Spleen (tissue), 11 donors: ENCODE measurements around the gene SLC16A8. TPM values are rescaled to one million over a fixed set of nuclear protein-coding genes. Genes with fewer than 3 reads are reported as not detected.

ENCODE experiments used
- DNase-seq: peaks from one replicate; pipeline ENCODE4 v3.0.0-alpha.2; 2020
- H3K27ac ChIP-seq, 8 donors: fragments of 200-600 bp; sonication (generic) in 7 of 8; 1 replicate in 4 of 8; 2 replicates in 4 of 8; pipeline versions ENCODE4 v1.5.0 to v1.8.0; 2016 to 2021; ENCODE audit warnings: inconsistent platforms in 4 of 8, mild to moderate bottlenecking in 4 of 8, moderate library complexity in 1 of 8
- H3K27me3 ChIP-seq, 7 donors: fragments of 200-600 bp; sonication (generic) in 6 of 7; replicated peaks in 1 of 7; 1 replicate in 4 of 7; 2 replicates in 3 of 7; pipeline versions ENCODE4 v1.5.0 to v1.8.0; 2016 to 2021; ENCODE audit warnings: inconsistent platforms in 3 of 7, mild to moderate bottlenecking in 1 of 7
- H3K36me3 ChIP-seq, 6 donors: fragments of 200-600 bp; sonication (generic) in 5 of 6; 1 replicate in 4 of 6; 2 replicates in 2 of 6; pipeline versions ENCODE4 v1.5.0 to v1.8.0; 2016 to 2021; ENCODE audit warnings: inconsistent platforms in 2 of 6
- H3K4me1 ChIP-seq, 6 donors: fragments of 200-600 bp; sonication (generic) in 5 of 6; 1 replicate in 3 of 6; 2 replicates in 3 of 6; pipeline versions ENCODE4 v1.5.0 to v1.8.0; 2016 to 2021; ENCODE audit warnings: inconsistent platforms in 3 of 6
- H3K4me3 ChIP-seq, 8 donors: fragments of 200-600 bp; sonication (generic) in 7 of 8; 1 replicate in 4 of 8; 2 replicates in 4 of 8; pipeline versions ENCODE4 v1.5.0 to v1.8.0; 2016 to 2021; ENCODE audit warnings: inconsistent platforms in 4 of 8, mild to moderate bottlenecking in 4 of 8, moderate library complexity in 2 of 8
- H3K9me3 ChIP-seq, 8 donors: fragments of 200-600 bp; sonication (generic) in 7 of 8; 1 replicate in 4 of 8; 2 replicates in 4 of 8; pipeline versions ENCODE4 v1.5.0 to v1.8.0; 2016 to 2021; ENCODE audit warnings: inconsistent platforms in 4 of 8
- POLR2A ChIP-seq, 3 donors: fragments of 450-650 bp; IDR thresholded peaks; one replicate each; pipeline ENCODE4 v1.5.1; 2017; ENCODE audit warnings: antibody characterized with exemption in 3 of 3, mild to moderate bottlenecking in 1 of 3
- POLR2AphosphoS5 ChIP-seq, 3 donors: sonication (generic); formaldehyde crosslinking; IDR thresholded peaks; one replicate each; pipeline ENCODE4 v1.5.1; 2017; ENCODE audit warnings: antibody characterized with exemption in 3 of 3
- WGBS, 5 donors: extraction: QIAGEN DNeasy Blood & Tissue Kit in 3 of 5; methylation state at CpG; one replicate each; pipeline versions ENCODE4 v1.1.5 to v1.1.7; 2013 to 2018; 5-methylcytosine and 5-hydroxymethylcytosine counted together
- intact Hi-C: fragments of 100-400 bp; cut with DNase I; formaldehyde crosslinking; loops from one replicate; pipeline ENCODE4 v1.15.0; 2023; ENCODE audit warnings: low total_unique reads
- polyA plus RNA-seq, 3 donors: library from polyadenylated mRNA; stranded (reverse); fragments of 200-250 nt; gene quantifications; one replicate each; pipeline ENCODE4 v1.2.1, GENCODE V29; 2013
- total RNA-seq, 7 donors: library from RNA; depleted of rRNA in 3 of 7; stranded (reverse); fragments of >200 nt in 3 of 7; fragmentation: NEBNext Ultra II Directional in 4 of 7; extraction: Animal tissue kit (Norgen Biotek cat#: 25700) in 4 of 7; gene quantifications; one replicate each; pipeline versions ENCODE4 v1.1.0 to v1.2.1, GENCODE V29; 2016 to 2021
- TF ChIP-seq, protein P1 (sequence below), 11 experiments: fragments of 200-600 bp in 7 of 11; fragments of 450-650 bp in 4 of 11; sonication (generic) in 4 of 11; IDR thresholded peaks in 8 of 11; conservative IDR thresholded peaks in 3 of 11; 1 replicate in 7 of 11; 2 replicates in 4 of 11; pipeline versions ENCODE4 v1.4.0 to v1.8.0; 2016 to 2021; ENCODE audit warnings: antibody characterized with exemption in 11 of 11, inconsistent platforms in 4 of 11, mild to moderate bottlenecking in 1 of 11
- donor health status: healthy with polysubstance abuse.
- donor health status: DM: no; HTN: no; CAD: no; lungs with moderate emphysema.
- donor health status: DM: no; HTN: no; CAD: no.
- donor health status: Bipolar disorder and iron deficiency.
- donor health status: healthy.
- donor health status: DM: no; HTN: no; CAD: no.
- donor health status: DM: yes; HTN: yes; CAD: no.

The SLC16A8 gene
- total and polyA plus RNA-seq, 10 donors: 0.22 to 1.2 (median 0.68) TPM; not detected in 4

DNA sequence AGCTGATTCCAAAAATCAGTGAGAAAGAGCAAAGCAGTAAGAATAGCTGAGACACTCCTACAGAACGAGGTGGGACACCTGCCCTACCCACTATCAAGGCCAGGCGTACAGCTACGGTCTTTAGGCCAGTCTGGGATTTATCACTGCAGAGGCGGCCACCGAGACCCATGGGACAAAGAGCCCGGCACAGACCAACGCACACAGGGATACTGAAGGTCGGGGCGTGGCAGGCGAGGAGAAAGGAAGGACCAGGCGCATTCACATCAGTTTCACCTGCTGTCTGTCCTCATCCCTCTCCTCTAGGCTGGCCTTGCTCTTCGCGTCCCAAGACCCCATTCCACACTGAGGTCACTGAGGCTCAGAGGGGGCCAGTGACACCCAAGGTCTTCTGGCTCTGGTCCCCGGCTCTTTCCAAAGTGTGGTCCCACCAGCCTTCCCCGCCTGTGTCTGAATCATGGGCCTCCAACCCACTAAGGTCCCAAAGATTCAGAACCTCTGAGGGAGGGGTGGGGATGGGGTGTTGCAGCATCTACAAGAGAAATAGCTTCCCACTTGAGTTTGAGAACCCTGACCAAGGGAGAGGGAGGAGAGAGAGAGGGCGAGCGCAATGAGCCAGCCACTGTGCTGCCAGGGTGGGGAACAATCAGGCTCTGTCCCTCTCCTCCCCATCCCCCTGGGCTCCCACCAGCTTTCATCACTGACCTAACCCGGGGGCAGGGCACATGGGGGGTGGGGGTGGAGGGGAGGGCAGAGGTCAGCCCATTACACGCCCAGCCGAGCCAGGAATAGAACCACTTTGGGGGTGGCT lies 34.0 kb downstream of the SLC16A8 start:
- H3K36me3 ChIP-seq: no peaks in the 10 kb centered on the region
- H3K4me1 ChIP-seq: peaks cover 0 to 16% (median 9%) of the 10 kb centered on the region in 6 donors
- no peaks in the 10 kb centered on the region for H3K9me3 ChIP-seq
- no peak overlapping the region for H3K4me3 ChIP-seq
- no peak overlapping the region for H3K27ac ChIP-seq
- TF ChIP-seq, protein P1, sequence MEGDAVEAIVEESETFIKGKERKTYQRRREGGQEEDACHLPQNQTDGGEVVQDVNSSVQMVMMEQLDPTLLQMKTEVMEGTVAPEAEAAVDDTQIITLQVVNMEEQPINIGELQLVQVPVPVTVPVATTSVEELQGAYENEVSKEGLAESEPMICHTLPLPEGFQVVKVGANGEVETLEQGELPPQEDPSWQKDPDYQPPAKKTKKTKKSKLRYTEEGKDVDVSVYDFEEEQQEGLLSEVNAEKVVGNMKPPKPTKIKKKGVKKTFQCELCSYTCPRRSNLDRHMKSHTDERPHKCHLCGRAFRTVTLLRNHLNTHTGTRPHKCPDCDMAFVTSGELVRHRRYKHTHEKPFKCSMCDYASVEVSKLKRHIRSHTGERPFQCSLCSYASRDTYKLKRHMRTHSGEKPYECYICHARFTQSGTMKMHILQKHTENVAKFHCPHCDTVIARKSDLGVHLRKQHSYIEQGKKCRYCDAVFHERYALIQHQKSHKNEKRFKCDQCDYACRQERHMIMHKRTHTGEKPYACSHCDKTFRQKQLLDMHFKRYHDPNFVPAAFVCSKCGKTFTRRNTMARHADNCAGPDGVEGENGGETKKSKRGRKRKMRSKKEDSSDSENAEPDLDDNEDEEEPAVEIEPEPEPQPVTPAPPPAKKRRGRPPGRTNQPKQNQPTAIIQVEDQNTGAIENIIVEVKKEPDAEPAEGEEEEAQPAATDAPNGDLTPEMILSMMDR (IDR thresholded peaks at IDR 0.05 in 8 of 11, conservative IDR thresholded peaks at IDR 0.05 in 3 of 11): no peak
- TF ChIP-seq POLR2AphosphoS5 (IDR thresholded peaks at IDR 0.05): no peak
- TF ChIP-seq POLR2A (IDR thresholded peaks at IDR 0.05): no peak
- WGBS, 5 donors: 79 to 93% (median 84%) methylated on average over 20 of the region's 20 CpGs
- DNase-seq: no peak
- peaks cover 0 to 36% (median 0%) of the 10 kb centered on the region in 7 donors for H3K27me3 ChIP-seq
- intact Hi-C loops: loop anchor here (5.0 to 10.0 kb wide), 2 partner anchors 302 to 525 kb away; partner anchors contain the start of gene DMC1

GRCh38 chr22:38046070-38046748 lies 37.8 kb downstream of the SLC16A8 start:
- intact Hi-C loops: no loop called here
- H3K9me3 ChIP-seq: no peaks in the 10 kb centered on the region
- WGBS, 5 donors: 68 to 85% (median 78%) methylated on average over 5 to 14 of the region's 14 CpGs
- TF ChIP-seq, protein P1 (IDR thresholded peaks at IDR 0.05 in 8 of 11, conservative IDR thresholded peaks at IDR 0.05 in 3 of 11): no peak
- TF ChIP-seq POLR2A (IDR thresholded peaks at IDR 0.05) (no peak), POLR2AphosphoS5 (IDR thresholded peaks at IDR 0.05) (no peak)
- H3K27ac ChIP-seq: no peak overlapping the region
- peaks cover 0 to 17% (median 4%) of the 10 kb centered on the region in 6 donors for H3K4me1 ChIP-seq
- no peaks in the 10 kb centered on the region for H3K36me3 ChIP-seq
- H3K27me3 ChIP-seq: peaks cover 0 to 21% (median 0%) of the 10 kb centered on the region in 7 donors
- H3K4me3 ChIP-seq: no peak overlapping the region
- no peak for DNase-seq

GRCh38 chr22:38043151-38044039 lies 40.6 kb downstream of the SLC16A8 start:
- Histone ChIP-seq H3K9me3 (no peaks in the 10 kb centered on the region), H3K27ac (no peak overlapping the region), H3K36me3 (no peaks in the 10 kb centered on the region), H3K27me3 (peaks cover 0 to 17% (median 0%) of the 10 kb centered on the region in 7 donors), H3K4me3 (no peak overlapping the region), H3K4me1 (peaks cover 0 to 17% (median 4%) of the 10 kb centered on the region in 6 donors)
- 90 to 92% (median 91%) methylated on average over 16 of the region's 16 CpGs for whole genome bisulfite sequencing, 5 donors
- intact Hi-C loops: no loop called here
- no peak for DNase-seq
- TF ChIP-seq, protein P1 (IDR thresholded peaks at IDR 0.05 in 8 of 11, conservative IDR thresholded peaks at IDR 0.05 in 3 of 11): no peak
- no peak for TF ChIP-seq POLR2AphosphoS5 (IDR thresholded peaks at IDR 0.05)
- no peak for TF ChIP-seq POLR2A (IDR thresholded peaks at IDR 0.05)
